CD4-positive, alpha-beta memory T cell (primary cell): ENCODE measurements around the gene DST. TPM values are rescaled to one million over a fixed set of nuclear protein-coding genes. Genes with fewer than 3 reads are reported as not detected.

Source experiments
- CTCF ChIA-PET: fragments of 350-600 bp; sonication (Branson Sonifier 250); formaldehyde crosslinking; loops from one replicate; lab custom pipeline; 2021; ENCODE audit warnings: inconsistent platforms; ENCODE audit not compliant: partially characterized antibody; lab: Charles Lee
- POLR2A ChIA-PET: fragments of 350-600 bp; sonication (Branson Sonifier 250); formaldehyde crosslinking; loops from one replicate; lab custom pipeline; 2021; ENCODE audit not compliant: partially characterized antibody; lab: Charles Lee
- DNase-seq, 5 donors: peaks; one replicate each; pipeline versions ENCODE4 v3.0.0 to v3.0.0-alpha.2; 2020 to 2022; ENCODE audit warnings: mixed read lengths in 1 of 5
- H3K27ac ChIP-seq: one replicate; pipeline ENCODE4 v1.7.0; 2013; ENCODE audit warnings: low read depth, low read length
- H3K27me3 ChIP-seq: 2 replicates; pipeline ENCODE4 v1.7.0; 2013; ENCODE audit warnings: mild to moderate bottlenecking, low read length, moderate library complexity; ENCODE audit not compliant: insufficient read depth
- H3K36me3 ChIP-seq: 2 replicates; pipeline ENCODE4 v1.7.0; 2013; ENCODE audit warnings: mild to moderate bottlenecking, low read length, moderate library complexity; ENCODE audit not compliant: insufficient read depth
- H3K4me1 ChIP-seq: 2 replicates; pipeline ENCODE4 v1.7.0; 2013; ENCODE audit warnings: mild to moderate bottlenecking, low read length, moderate library complexity; ENCODE audit not compliant: insufficient read depth
- H3K4me3 ChIP-seq, 2 donors: one replicate each; pipeline ENCODE4 v1.7.0; 2013; ENCODE audit warnings: low read length in 2 of 2, mild to moderate bottlenecking in 1 of 2
- H3K9me3 ChIP-seq, 2 donors: one replicate each; pipeline ENCODE4 v1.7.0; 2013; ENCODE audit warnings: low read length in 2 of 2, control low read depth in 1 of 2; ENCODE audit not compliant: control insufficient read depth in 1 of 2
- H3K27ac Mint-ChIP-seq, 7 donors: one replicate each; pipeline ENCODE4 v1.8.0; 2020 to 2021; ENCODE audit warnings: mixed read lengths in 7 of 7, mild to moderate bottlenecking in 6 of 7, inconsistent platforms in 3 of 7, moderate library complexity in 3 of 7
- H3K27me3 Mint-ChIP-seq, 2 donors: one replicate each; pipeline ENCODE4 v1.8.0; 2020 to 2021; ENCODE audit warnings: mixed read lengths in 2 of 2
- H3K36me3 Mint-ChIP-seq, 2 donors: one replicate each; pipeline ENCODE4 v1.8.0; 2020 to 2021; ENCODE audit warnings: mixed read lengths in 2 of 2, inconsistent platforms in 1 of 2, mild to moderate bottlenecking in 1 of 2
- H3K4me1 Mint-ChIP-seq, 4 donors: one replicate each; pipeline ENCODE4 v1.8.0; 2020 to 2021; ENCODE audit warnings: mixed read lengths in 4 of 4, mild to moderate bottlenecking in 1 of 4
- H3K4me3 Mint-ChIP-seq, 8 donors: one replicate each; pipeline ENCODE4 v1.8.0; 2020 to 2021; ENCODE audit warnings: mixed read lengths in 8 of 8, mild to moderate bottlenecking in 7 of 8, moderate library complexity in 6 of 8, inconsistent platforms in 3 of 8
- H3K9me3 Mint-ChIP-seq, 8 donors: one replicate each; pipeline ENCODE4 v1.8.0; 2020 to 2021; ENCODE audit warnings: mixed read lengths in 8 of 8, mild to moderate bottlenecking in 5 of 8, inconsistent platforms in 3 of 8, moderate library complexity in 1 of 8
- intact Hi-C: fragments of 100-400 bp; cut with micrococcal nuclease; formaldehyde crosslinking; loops from one replicate; pipeline ENCODE4 v1.15.1; 2023
- polyA plus RNA-seq, 2 donors: library from polyadenylated mRNA; unstranded; fragments of 300-500 nt; fragmentation: Illumina TruSeq; gene quantifications; one replicate each; pipeline ENCODE4 v1.2.3, GENCODE V29; 2021
- total RNA-seq, 2 experiments: library from RNA; stranded (reverse); gene quantifications; one replicate each; pipeline ENCODE4 v1.2.3, GENCODE V29; 2021

Gene DST
- total and polyA plus RNA-seq, 4 experiments from 2014 or later, result 1.1 to 8.8 (median 5.2) TPM

- no peaks in the 10 kb centered on the region for H3K36me3 ChIP-seq
- H3K27me3 ChIP-seq, result no peaks in the 10 kb centered on the region
- Mint-ChIP-seq H3K27me3 (peaks cover 0 to 2% of the 10 kb centered on the region in 2 donors), H3K4me3 (no peak overlapping the region), H3K27ac (no peak overlapping the region), H3K36me3 (peaks cover 3 to 4% of the 10 kb centered on the region in 2 donors), H3K9me3 (peaks cover 0 to 5% (median under 1%) of the 10 kb centered on the region in 8 donors), H3K4me1 (peaks cover 0 to 1% (median 0%) of the 10 kb centered on the region in 4 donors)
- H3K4me1 ChIP-seq, result no peaks in the 10 kb centered on the region
- H3K9me3 ChIP-seq, result no peaks in the 10 kb centered on the region
- no peak for DNase-seq
- ChIA-PET CTCF (no interaction called here), POLR2A (no interaction called here)
- intact Hi-C loops, result no loop called here
- H3K4me3 ChIP-seq, result no peak overlapping the region
- H3K27ac ChIP-seq, result no peak overlapping the region
These were observed 166.8 kb downstream of the DST start for GRCh38 chr6:56475736-56476457.

- Histone ChIP-seq H3K27ac (no peak overlapping the region), H3K9me3 (no peaks in the 10 kb centered on the region), H3K4me3 (no peak overlapping the region), H3K27me3 (no peaks in the 10 kb centered on the region), H3K36me3 (no peaks in the 10 kb centered on the region), H3K4me1 (no peaks in the 10 kb centered on the region)
- ChIA-PET CTCF (no interaction called here), POLR2A (no interaction called here)
- H3K36me3 Mint-ChIP-seq, result peaks cover 3 to 4% of the 10 kb centered on the region in 2 donors
- peaks cover 0 to 5% (median under 1%) of the 10 kb centered on the region in 8 donors for H3K9me3 Mint-ChIP-seq
- no peak overlapping the region for H3K27ac Mint-ChIP-seq
- intact Hi-C loops, result no loop called here
- H3K4me1 Mint-ChIP-seq, result peaks cover 0 to 1% (median 0%) of the 10 kb centered on the region in 4 donors
- no peak overlapping the region for H3K4me3 Mint-ChIP-seq
- peaks cover 0 to 2% of the 10 kb centered on the region in 2 donors for H3K27me3 Mint-ChIP-seq
- DNase-seq, result no peak
These were observed 168.2 kb downstream of the DST start for GRCh38 chr6:56474532-56474931.

- H3K27me3 ChIP-seq, result no peaks in the 10 kb centered on the region
- H3K4me3 ChIP-seq, result no peak overlapping the region
- ChIA-PET CTCF (no interaction called here), POLR2A (no interaction called here)
- H3K36me3 ChIP-seq, result no peaks in the 10 kb centered on the region
- Mint-ChIP-seq H3K27me3 (no peaks in the 10 kb centered on the region), H3K9me3 (no peaks in the 10 kb centered on the region), H3K4me1 (peaks cover 0 to under 1% (median 0%) of the 10 kb centered on the region in 4 donors), H3K4me3 (no peak overlapping the region), H3K36me3 (no peaks in the 10 kb centered on the region), H3K27ac (no peak overlapping the region)
- no peak for DNase-seq
- intact Hi-C loops, result no loop called here
- H3K27ac ChIP-seq, result no peak overlapping the region
- H3K4me1 ChIP-seq, result no peaks in the 10 kb centered on the region
- H3K9me3 ChIP-seq, result no peaks in the 10 kb centered on the region
These were observed 179.2 kb downstream of the DST start for GRCh38 chr6:56463443-56463842.

DNA sequence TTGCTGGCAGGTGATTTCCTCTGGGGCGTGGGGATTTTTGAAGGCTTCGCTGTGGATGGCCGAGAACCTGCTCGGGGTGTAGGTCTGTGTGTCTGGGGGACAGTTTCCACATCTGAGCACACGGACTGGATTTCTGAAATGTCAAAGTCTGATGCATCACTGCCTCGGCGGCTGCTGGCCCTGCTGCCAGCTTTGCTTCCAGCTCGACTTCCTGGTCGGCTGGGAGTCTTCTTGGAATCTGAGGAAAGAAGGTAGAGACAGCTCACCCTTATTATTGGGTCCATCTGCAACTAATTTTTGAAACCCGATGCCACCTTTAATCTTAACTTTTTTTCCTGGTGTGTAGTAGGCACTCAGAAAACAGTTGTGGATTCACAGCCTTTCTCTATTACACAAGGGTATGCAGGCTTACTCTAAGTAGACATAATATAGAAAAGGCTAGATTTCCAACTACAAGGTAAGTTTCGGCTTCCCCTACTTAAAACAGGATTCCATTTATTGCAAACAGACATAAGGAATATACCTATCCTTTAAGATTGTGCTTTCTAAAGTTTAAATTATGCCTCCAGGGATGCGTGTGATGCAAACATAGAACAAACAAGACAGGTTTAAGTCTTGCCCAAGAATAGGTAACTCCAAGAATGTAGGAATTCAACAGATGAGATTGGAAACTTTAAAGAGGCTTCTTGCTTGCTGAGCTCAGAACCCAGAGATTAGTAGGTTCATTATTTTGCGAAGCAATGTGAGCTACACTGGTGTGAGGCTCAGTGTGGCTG lies 183.5 kb downstream of the DST start:
- POLR2A ChIA-PET, result no interaction called here
- intact Hi-C loops, result no loop called here
- H3K27ac ChIP-seq, result no peak overlapping the region
- no peaks in the 10 kb centered on the region for H3K9me3 ChIP-seq
- CTCF ChIA-PET, result no interaction called here
- no peak overlapping the region for H3K27ac Mint-ChIP-seq
- no peak for DNase-seq
- H3K27me3 ChIP-seq, result no peaks in the 10 kb centered on the region
- H3K4me1 Mint-ChIP-seq, result peaks cover 0 to 1% (median 0%) of the 10 kb centered on the region in 4 donors
- H3K4me1 ChIP-seq, result no peaks in the 10 kb centered on the region
- H3K36me3 ChIP-seq, result no peaks in the 10 kb centered on the region
- H3K36me3 Mint-ChIP-seq, result no peaks in the 10 kb centered on the region
- H3K4me3 ChIP-seq, result no peak overlapping the region
- H3K4me3 Mint-ChIP-seq, result no peak overlapping the region
- no peaks in the 10 kb centered on the region for H3K9me3 Mint-ChIP-seq
- no peaks in the 10 kb centered on the region for H3K27me3 Mint-ChIP-seq

GRCh38 chr6:56458324-56458884 lies 184.3 kb downstream of the DST start:
- no peak overlapping the region for H3K4me3 Mint-ChIP-seq
- H3K9me3 Mint-ChIP-seq, result no peaks in the 10 kb centered on the region
- intact Hi-C loops, result no loop called here
- ChIA-PET CTCF (no interaction called here), POLR2A (no interaction called here)
- Histone ChIP-seq H3K4me3 (no peak overlapping the region), H3K9me3 (no peaks in the 10 kb centered on the region), H3K27ac (no peak overlapping the region), H3K27me3 (no peaks in the 10 kb centered on the region), H3K36me3 (no peaks in the 10 kb centered on the region), H3K4me1 (no peaks in the 10 kb centered on the region)
- no peak overlapping the region for H3K27ac Mint-ChIP-seq
- H3K36me3 Mint-ChIP-seq, result no peaks in the 10 kb centered on the region
- H3K4me1 Mint-ChIP-seq, result peaks cover 0 to 1% (median 0%) of the 10 kb centered on the region in 4 donors
- no peak for DNase-seq
- no peaks in the 10 kb centered on the region for H3K27me3 Mint-ChIP-seq

DNA sequence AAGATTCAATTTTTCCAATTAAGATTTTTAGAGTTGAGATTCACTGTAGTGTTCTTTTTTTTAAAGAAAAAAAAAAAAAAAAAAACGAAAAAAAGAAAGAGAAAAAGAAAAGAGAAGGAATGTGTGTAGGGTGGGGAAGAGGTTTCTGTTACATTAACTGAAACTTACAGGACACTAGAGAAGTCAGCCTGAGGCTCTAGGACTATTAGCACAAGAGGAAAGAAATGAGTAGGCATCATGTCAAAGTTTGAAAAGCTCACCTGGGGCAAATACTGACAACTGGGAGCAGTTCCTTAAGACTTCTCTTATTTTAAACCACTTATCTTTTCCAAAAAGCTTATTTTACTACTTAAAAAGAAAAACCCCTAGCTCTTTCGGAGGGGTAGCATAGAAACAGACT lies 185.9 kb downstream of the DST start:
- Mint-ChIP-seq H3K9me3 (no peaks in the 10 kb centered on the region), H3K27me3 (no peaks in the 10 kb centered on the region), H3K27ac (no peak overlapping the region), H3K36me3 (no peaks in the 10 kb centered on the region), H3K4me1 (peaks cover 0 to 1% (median 0%) of the 10 kb centered on the region in 4 donors), H3K4me3 (no peak overlapping the region)
- CTCF ChIA-PET, result no interaction called here
- no peaks in the 10 kb centered on the region for H3K9me3 ChIP-seq
- intact Hi-C loops, result no loop called here
- H3K4me1 ChIP-seq, result no peaks in the 10 kb centered on the region
- no peak for DNase-seq
- no peaks in the 10 kb centered on the region for H3K36me3 ChIP-seq
- POLR2A ChIA-PET, result no interaction called here
- H3K27ac ChIP-seq, result no peak overlapping the region
- no peaks in the 10 kb centered on the region for H3K27me3 ChIP-seq
- H3K4me3 ChIP-seq, result no peak overlapping the region

DNA sequence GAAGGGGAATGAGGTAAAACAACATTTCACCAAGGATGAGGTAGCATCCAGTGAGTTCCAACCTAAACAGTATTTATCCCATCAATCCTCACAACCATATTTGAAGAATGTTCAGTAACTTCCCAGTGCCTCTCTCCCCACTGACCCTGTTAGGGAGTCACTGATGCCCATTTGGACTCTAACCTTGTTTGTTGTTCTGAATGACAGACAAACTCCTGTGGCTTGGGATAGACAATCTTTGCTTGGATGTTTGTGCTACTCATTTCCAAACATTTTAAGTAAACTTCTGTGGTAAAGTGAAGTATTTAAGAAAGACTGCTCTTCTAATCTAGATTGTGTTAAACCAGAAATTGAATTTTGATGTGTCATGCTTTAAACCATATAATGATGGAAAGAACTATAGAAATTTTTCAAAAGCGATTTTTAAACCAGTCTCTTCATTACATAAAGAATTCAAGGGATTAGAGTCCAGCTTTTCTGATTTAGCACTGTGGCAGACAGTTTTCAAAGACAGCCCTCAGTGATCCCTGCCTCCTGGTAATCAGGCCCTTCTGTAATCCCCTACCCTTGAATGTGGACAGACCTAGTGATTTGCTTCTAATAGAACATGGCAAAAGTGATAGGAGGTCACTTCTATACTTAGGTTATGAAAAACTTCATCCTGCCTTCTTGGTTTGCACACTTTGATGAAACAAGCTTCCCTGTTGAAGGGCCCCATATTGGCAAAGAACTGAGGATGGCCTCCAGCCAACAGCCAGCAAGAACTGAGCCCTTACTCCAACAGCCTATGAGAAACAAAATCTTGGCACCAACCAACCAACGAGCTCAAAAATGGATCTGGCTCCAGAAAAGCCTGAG lies 191.6 kb downstream of the DST start:
- no peaks in the 10 kb centered on the region for H3K9me3 Mint-ChIP-seq
- Histone ChIP-seq H3K27ac (no peak overlapping the region), H3K9me3 (no peaks in the 10 kb centered on the region), H3K4me3 (no peak overlapping the region), H3K27me3 (no peaks in the 10 kb centered on the region), H3K36me3 (no peaks in the 10 kb centered on the region), H3K4me1 (no peaks in the 10 kb centered on the region)
- ChIA-PET CTCF (no interaction called here), POLR2A (no interaction called here)
- H3K36me3 Mint-ChIP-seq, result no peaks in the 10 kb centered on the region
- intact Hi-C loops, result no loop called here
- H3K27ac Mint-ChIP-seq, result no peak overlapping the region
- no peak for DNase-seq
- no peaks in the 10 kb centered on the region for H3K27me3 Mint-ChIP-seq
- no peak overlapping the region for H3K4me3 Mint-ChIP-seq
- no peaks in the 10 kb centered on the region for H3K4me1 Mint-ChIP-seq
